ENCODE results near the gene SMLR1.

GRCh38 chr6:130824978-130825694 is 2.1 kb upstream of the SMLR1 start:
- TF ChIP-seq CTCF (conservative IDR thresholded peaks at IDR 0.05; ENCODE audit: low read length) (no peak), EZH2phosphoT487 (IDR thresholded peaks at IDR 0.05; ENCODE audit: borderline replicate concordance) (no peak)
